A673 (cell line): ENCODE measurements around the gene LPP.

Experiments
- CTCF ChIP-seq: fragments of 300-800, 200-600 bp; sonication (generic); conservative IDR thresholded peaks from 2 replicates; pipeline ENCODE4 v1.5.1; 2017; ENCODE audit warnings: low read depth, mild to moderate bottlenecking, antibody characterized with exemption, low read length, moderate library complexity, mixed read lengths
- EZH2 ChIP-seq: fragments of 200-600 bp; sonication (generic); IDR thresholded peaks from 2 replicates; pipeline ENCODE4 v1.6.1; 2017; ENCODE audit warnings: borderline replicate concordance, low read depth, mild to moderate bottlenecking, mixed read lengths, antibody characterized with exemption, low read length; ENCODE audit not compliant: poor library complexity, severe bottlenecking

GRCh38 chr3:188786424-188786823 is 632.5 kb downstream of the LPP start:
- TF ChIP-seq CTCF: no peak
- TF ChIP-seq EZH2: no peak
